ENCODE data around the gene TRPM8. TPM values are rescaled to one million over a fixed set of nuclear protein-coding genes. Genes with fewer than 3 reads are reported as not detected.
"Not testable (repeated sequence)": the region's sequence is repeated elsewhere in the genome, so short reads cannot be mapped to it uniquely, and the experiment has no call there.

Gene TRPM8
- polyA plus RNA-seq, 1 experiment: 0.11 TPM

DNA sequence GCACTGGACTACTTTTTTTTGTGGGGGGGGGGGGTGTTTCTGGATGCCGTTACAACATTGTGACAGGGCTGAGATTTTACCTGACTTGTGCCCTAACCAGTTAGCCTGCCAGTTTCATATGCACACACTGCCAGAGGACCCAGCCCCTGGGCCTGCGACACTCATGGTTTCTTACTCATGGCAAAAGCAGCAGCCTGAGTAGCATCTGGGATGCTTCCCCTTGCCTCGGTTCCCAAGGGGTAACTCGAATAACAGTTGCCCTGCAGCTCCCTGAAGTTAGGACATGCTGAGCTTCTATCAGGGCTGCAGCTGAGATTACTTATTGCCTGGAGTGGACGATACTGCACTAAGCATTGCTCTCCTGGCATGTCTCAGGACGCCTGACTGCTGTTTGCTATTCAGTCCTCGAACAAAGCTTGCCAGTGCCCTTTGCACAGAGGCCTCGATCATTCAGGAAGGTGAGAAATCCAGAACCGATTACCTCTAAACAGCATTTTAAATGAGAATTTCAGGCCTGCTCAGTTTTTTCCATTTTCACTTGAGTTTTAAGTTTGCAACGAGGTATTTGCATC is 47.9 kb downstream of the TRPM8 start:
- TF ChIP-seq, protein P1, sequence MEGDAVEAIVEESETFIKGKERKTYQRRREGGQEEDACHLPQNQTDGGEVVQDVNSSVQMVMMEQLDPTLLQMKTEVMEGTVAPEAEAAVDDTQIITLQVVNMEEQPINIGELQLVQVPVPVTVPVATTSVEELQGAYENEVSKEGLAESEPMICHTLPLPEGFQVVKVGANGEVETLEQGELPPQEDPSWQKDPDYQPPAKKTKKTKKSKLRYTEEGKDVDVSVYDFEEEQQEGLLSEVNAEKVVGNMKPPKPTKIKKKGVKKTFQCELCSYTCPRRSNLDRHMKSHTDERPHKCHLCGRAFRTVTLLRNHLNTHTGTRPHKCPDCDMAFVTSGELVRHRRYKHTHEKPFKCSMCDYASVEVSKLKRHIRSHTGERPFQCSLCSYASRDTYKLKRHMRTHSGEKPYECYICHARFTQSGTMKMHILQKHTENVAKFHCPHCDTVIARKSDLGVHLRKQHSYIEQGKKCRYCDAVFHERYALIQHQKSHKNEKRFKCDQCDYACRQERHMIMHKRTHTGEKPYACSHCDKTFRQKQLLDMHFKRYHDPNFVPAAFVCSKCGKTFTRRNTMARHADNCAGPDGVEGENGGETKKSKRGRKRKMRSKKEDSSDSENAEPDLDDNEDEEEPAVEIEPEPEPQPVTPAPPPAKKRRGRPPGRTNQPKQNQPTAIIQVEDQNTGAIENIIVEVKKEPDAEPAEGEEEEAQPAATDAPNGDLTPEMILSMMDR (IDR thresholded peaks at IDR 0.05; ENCODE audit: low read depth, low read length): no peak
- Histone ChIP-seq H3K4me3 (ENCODE audit: low read depth, low read length) (no peak overlapping the region), H3K9me3 (ENCODE audit: control insufficient read depth, insufficient read depth, low read length) (no peaks in the 10 kb centered on the region), H3K27me3 (ENCODE audit: control insufficient read depth, insufficient read depth, low read length) (peaks cover 2% of the 10 kb centered on the region), H3K27ac (ENCODE audit: low read depth, low read length) (no peak overlapping the region)
- DNase-seq (ENCODE audit: low read depth, low spot score): no peak
- POLR2A ChIA-PET: no interaction called here
- CTCF ChIA-PET: interaction anchor here (0.6 to 1.6 kb wide), 4 partner anchors 37 to 580 kb away, joined by 4 to 10 read pairs (median 4); no protein-coding TSS in a partner anchor

DNA sequence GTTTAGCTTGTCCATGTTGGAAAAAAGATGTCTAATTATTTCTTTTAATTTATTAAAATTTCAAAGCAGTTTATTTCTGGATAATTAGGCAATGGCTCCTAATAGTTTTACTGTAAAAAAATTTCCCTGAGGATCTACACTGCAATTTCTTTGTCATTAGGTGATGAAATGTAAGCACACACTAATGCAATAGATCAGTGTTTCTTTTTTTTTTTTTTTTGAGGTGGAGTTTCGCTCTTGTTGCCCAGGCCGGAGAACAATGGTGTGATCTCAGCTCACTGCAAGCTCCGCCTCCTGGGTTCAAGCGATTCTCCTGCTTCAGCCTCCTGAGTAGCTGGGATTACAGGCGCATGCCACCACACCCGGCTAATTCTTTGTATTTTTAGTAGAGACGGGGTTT is 48.5 kb downstream of the TRPM8 start:
- CTCF ChIA-PET: interaction anchor here (0.6 to 1.6 kb wide), 3 partner anchors 37 to 579 kb away, joined by 3 to 10 read pairs (median 4); no protein-coding TSS in a partner anchor
- DNase-seq (ENCODE audit: low read depth, low spot score); POLR2A ChIA-PET: not testable (repeated sequence)

DNA sequence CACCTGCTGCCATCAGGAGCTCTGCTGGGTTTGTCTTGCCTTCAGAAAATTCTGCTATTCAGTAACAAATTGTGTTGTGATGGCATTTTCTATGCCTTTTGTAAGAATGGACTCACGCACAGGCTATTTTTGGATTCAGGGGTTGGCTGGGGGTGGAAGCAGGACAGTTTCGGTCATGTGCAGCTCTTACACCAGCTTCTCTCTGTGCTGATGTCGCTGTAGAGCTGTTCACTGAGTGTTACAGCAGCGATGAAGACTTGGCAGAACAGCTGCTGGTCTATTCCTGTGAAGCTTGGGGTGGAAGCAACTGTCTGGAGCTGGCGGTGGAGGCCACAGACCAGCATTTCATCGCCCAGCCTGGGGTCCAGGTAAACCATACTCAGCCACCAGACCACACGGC is 49.2 kb downstream of the TRPM8 start:
- Histone ChIP-seq H3K4me3 (ENCODE audit: low read depth, low read length) (no peak overlapping the region), H3K9me3 (ENCODE audit: control insufficient read depth, insufficient read depth, low read length) (no peaks in the 10 kb centered on the region), H3K27me3 (ENCODE audit: control insufficient read depth, insufficient read depth, low read length) (no peaks in the 10 kb centered on the region), H3K27ac (ENCODE audit: low read depth, low read length) (no peak overlapping the region)
- no peak for DNase-seq (ENCODE audit: low read depth, low spot score)
- ChIA-PET POLR2A (no interaction called here), CTCF (interaction anchor here (0.6 to 1.9 kb wide), 3 partner anchors 38 to 579 kb away, joined by 3 to 10 read pairs (median 5); no protein-coding TSS in a partner anchor)
- TF ChIP-seq, protein P1 (IDR thresholded peaks at IDR 0.05; ENCODE audit: low read depth, low read length): no peak

More for the DNA sequence above, 48.5 kb downstream of the TRPM8 start:
- H3K27ac ChIP-seq (ENCODE audit: low read depth, low read length); H3K27me3 ChIP-seq (ENCODE audit: control insufficient read depth, insufficient read depth, low read length); H3K9me3 ChIP-seq (ENCODE audit: control insufficient read depth, insufficient read depth, low read length); H3K4me3 ChIP-seq (ENCODE audit: low read depth, low read length): not testable (repeated sequence)

DNA sequence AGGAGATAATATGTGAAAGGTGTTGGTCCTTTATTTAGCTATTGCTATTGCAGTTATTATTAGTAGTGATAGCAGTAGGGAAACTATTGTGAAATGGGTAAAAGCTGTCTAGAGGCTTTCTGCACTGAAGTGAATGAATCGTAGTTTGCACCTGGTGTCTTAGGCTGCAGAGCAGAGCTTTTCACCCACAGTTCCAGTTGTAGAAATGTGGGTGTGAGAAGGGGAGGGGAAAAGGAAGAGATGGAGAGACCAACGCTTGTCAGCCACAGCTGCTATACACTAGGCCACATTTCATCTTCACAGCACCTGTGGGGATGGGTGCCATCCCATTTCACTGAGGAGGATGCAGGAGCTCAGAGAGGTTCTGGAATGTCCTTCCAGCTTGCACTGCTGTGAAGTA is 50.0 kb downstream of the TRPM8 start:
- no peak for DNase-seq (ENCODE audit: low read depth, low spot score)
- TF ChIP-seq, protein P1 (IDR thresholded peaks at IDR 0.05; ENCODE audit: low read depth, low read length): no peak
- POLR2A ChIA-PET: no interaction called here
- CTCF ChIA-PET: interaction anchor here (1.9 kb wide), 1 partner anchor 578 kb away, joined by 5 read pairs; no protein-coding TSS in a partner anchor
- H3K27ac ChIP-seq (ENCODE audit: low read depth, low read length): no peak overlapping the region
- H3K27me3 ChIP-seq (ENCODE audit: control insufficient read depth, insufficient read depth, low read length): no peaks in the 10 kb centered on the region
- no peak overlapping the region for H3K4me3 ChIP-seq (ENCODE audit: low read depth, low read length)
- H3K9me3 ChIP-seq (ENCODE audit: control insufficient read depth, insufficient read depth, low read length): no peaks in the 10 kb centered on the region; the same call in 1 of the 2 replicates

DNA sequence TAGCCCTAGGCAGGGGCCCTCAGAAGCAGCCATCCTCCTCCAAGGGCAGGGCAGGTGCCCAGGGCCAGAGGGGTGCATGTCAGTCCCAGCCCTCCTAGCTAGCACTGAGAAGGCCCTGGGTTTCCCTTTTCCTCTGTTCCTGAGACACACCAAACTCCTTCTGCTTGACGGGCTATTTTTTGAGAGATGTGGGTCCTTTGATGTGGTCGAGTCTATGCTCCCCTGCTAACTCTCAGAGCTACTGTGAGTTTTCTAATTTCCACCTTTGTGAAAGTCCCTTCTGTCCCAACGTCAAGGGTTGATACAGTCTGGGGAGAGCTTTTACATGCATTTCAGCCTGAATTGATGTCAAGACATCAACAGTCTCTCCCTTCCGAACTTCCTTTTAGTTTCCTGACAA is 51.4 kb downstream of the TRPM8 start:
- Histone ChIP-seq H3K27me3 (ENCODE audit: control insufficient read depth, insufficient read depth, low read length) (no peaks in the 10 kb centered on the region), H3K27ac (ENCODE audit: low read depth, low read length) (no peak overlapping the region), H3K4me3 (ENCODE audit: low read depth, low read length) (no peak overlapping the region), H3K9me3 (ENCODE audit: control insufficient read depth, insufficient read depth, low read length) (peaks cover 11% of the 10 kb centered on the region)
- DNase-seq (ENCODE audit: low read depth, low spot score): no peak
- CTCF ChIA-PET: no interaction called here
- TF ChIP-seq, protein P1 (IDR thresholded peaks at IDR 0.05; ENCODE audit: low read depth, low read length): no peak
- POLR2A ChIA-PET: no interaction called here

DNA sequence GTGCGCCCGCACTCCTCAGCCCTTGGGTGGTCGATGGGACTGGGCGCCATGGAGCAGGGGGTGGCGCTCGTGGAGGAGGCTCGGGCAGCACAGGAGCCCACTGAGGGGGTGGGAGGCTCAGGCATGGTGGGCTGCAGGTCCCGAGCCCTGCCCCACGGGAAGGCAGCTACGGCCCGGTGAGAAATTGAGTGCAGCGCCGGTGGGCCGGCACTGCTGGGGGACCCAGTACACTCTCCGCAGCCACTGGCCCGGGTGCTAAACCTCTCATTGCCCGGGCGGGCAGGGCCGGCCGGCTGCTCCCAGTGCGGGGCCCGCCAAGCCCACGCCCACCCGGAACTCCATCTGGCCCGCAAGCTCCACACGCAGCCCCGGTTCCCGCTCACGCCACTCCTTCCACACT is 55.3 kb downstream of the TRPM8 start:
- H3K27me3 ChIP-seq (ENCODE audit: control insufficient read depth, insufficient read depth, low read length); DNase-seq (ENCODE audit: low read depth, low spot score); H3K27ac ChIP-seq (ENCODE audit: low read depth, low read length); POLR2A ChIA-PET; CTCF ChIA-PET; H3K4me3 ChIP-seq (ENCODE audit: low read depth, low read length): not testable (repeated sequence)
- peaks cover 11% of the 10 kb centered on the region for H3K9me3 ChIP-seq (ENCODE audit: control insufficient read depth, insufficient read depth, low read length)

All from AG04450 (cell line).